Prostate gland (tissue), 2 donors: ENCODE measurements around the gene C10orf90.

Experiments
- POLR2A ChIP-seq: fragments of 450-650 bp; IDR thresholded peaks from one replicate; pipeline ENCODE4 v1.6.1; 2016; ENCODE audit warnings: antibody characterized with exemption, mild to moderate bottlenecking
- TF ChIP-seq, protein P1 (sequence below), 4 experiments: fragments of 200-600 bp in 2 of 4; fragments of 450-650 bp in 2 of 4; sonication (generic) in 2 of 4; IDR thresholded peaks; 1 replicate in 3 of 4; 2 replicates in 1 of 4; pipeline ENCODE4 v1.5.1; 2016 to 2019; ENCODE audit warnings: antibody characterized with exemption in 4 of 4, mild to moderate bottlenecking in 2 of 4, moderate library complexity in 2 of 4

DNA sequence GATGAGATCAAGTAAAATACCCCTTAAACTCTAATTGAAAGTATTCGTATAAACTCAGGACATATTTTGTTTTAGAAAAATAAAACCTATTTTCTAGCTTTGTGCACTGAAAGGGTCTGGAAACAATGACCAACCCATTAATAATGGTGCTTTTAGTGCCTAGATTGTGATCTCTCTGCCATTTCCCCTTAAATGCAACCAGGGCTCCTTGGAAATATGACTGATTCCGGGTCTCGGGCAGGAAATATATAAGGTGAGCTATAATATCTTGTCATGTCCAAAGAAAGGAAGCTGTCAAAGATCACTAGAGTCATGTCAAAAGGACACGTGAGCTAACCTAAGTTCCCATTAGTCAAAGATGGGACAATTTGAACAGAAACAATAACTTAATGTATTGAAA is 269.9 kb downstream of the C10orf90 start:
- TF ChIP-seq, protein P1, sequence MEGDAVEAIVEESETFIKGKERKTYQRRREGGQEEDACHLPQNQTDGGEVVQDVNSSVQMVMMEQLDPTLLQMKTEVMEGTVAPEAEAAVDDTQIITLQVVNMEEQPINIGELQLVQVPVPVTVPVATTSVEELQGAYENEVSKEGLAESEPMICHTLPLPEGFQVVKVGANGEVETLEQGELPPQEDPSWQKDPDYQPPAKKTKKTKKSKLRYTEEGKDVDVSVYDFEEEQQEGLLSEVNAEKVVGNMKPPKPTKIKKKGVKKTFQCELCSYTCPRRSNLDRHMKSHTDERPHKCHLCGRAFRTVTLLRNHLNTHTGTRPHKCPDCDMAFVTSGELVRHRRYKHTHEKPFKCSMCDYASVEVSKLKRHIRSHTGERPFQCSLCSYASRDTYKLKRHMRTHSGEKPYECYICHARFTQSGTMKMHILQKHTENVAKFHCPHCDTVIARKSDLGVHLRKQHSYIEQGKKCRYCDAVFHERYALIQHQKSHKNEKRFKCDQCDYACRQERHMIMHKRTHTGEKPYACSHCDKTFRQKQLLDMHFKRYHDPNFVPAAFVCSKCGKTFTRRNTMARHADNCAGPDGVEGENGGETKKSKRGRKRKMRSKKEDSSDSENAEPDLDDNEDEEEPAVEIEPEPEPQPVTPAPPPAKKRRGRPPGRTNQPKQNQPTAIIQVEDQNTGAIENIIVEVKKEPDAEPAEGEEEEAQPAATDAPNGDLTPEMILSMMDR (IDR thresholded peaks at IDR 0.05) = no peak
- TF ChIP-seq POLR2A = no peak
